SW 1271 (cell line): ENCODE data around the gene SLC7A6.
A peak's percentile ranks its signal among the peaks of the same experiment; 100 is the strongest.

Experiments
- DNase-seq, 2 experiments: peaks; one replicate each; lab custom pipeline; 2025; lab: John Stamatoyannopoulos, UW

The SLC7A6 gene

DNA sequence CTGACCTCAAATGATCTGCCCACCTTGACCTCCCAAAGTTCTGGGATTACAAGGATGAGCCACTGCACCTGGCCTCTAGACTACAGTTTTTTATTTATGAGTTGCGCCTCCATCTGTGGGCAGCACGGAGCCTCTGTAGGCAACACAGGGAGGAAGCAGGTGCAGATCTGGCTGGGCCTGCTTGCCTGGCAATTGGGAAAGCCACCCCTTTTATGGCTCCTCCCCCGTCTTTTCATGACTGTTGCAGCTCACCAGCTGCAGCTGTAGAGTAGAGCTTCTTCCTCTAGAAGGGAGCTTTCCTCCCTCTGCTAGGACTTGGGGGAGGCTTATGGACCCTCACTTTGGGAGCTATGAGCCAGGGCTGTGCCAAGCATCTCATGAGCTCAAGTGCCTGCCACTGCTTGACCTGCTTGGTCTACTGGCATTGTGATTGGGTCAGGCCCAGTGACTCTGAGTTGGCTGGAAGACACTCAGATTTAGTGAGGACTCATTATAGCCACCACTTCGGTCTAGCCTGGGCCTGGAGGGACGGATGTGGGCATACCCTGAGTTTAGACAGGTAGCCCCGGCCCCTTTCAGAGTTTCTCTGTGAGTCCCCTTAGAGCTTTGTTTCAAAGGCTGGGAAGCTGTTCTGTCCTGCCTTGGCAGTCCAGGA lies 6.9 kb upstream of the SLC7A6 start:
- no peak for DNase-seq

GRCh38 chr16:68257906-68258800 lies 6.2 kb upstream of the SLC7A6 start:
- DNase-seq, result peak in 1 of 2 experiments; percentile 13

DNA sequence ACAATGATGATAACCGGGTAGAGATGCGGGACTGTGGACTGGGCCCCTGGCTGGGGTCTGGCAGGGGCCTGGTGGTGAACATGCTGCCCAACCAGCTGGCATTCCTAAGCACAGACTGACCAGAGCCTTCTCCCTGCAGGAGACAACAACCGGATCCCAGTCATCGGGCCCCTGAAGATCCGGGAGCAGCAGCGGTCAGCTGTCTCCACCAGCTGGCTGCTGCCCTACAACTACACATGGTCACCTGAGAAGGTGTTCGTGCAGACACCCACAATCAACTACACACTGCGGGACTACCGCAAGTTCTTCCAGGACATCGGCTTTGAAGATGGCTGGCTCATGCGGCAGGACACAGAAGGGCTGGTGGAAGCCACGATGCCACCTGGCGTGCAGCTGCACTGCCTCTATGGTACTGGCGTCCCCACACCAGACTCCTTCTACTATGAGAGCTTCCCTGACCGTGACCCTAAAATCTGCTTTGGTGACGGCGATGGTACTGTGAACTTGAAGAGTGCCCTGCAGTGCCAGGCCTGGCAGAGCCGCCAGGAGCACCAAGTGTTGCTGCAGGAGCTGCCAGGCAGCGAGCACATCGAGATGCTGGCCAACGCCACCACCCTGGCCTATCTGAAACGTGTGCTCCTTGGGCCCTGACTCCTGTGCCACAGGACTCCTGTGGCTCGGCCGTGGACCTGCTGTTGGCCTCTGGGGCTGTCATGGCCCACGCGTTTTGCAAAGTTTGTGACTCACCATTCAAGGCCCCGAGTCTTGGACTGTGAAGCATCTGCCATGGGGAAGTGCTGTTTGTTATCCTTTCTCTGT lies 5.1 kb upstream of the SLC7A6 start:
- no peak for DNase-seq

DNA sequence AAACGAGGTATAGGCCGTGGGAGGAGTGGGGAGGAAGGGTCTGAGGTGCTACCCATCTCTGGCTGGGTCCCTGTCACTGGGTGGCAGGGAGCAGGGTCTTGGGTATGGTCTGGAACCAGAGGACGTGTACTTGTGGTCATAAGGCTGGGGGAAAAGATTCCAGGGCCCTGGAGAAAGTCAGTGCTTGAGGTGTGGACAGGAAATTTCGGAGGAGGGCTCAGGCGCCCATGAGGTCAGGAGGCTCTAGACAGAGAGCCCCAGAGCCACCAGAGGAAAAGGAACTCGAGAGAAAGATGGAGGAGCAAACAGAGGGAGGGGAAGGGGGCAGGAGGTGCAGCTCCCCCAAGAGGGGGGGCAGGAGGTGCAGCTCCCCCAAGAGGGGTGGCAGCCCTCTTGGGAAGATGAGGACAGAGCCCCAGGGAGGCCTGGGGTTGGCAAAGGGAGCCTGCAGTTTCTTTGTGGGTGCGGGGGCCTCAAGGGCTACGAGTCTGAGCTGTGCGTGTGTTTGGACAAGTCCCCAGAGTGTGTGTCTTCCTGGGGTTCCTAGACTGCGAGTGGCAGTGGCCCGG lies 683 bp upstream of the SLC7A6 start:
- no peak for DNase-seq

DNA sequence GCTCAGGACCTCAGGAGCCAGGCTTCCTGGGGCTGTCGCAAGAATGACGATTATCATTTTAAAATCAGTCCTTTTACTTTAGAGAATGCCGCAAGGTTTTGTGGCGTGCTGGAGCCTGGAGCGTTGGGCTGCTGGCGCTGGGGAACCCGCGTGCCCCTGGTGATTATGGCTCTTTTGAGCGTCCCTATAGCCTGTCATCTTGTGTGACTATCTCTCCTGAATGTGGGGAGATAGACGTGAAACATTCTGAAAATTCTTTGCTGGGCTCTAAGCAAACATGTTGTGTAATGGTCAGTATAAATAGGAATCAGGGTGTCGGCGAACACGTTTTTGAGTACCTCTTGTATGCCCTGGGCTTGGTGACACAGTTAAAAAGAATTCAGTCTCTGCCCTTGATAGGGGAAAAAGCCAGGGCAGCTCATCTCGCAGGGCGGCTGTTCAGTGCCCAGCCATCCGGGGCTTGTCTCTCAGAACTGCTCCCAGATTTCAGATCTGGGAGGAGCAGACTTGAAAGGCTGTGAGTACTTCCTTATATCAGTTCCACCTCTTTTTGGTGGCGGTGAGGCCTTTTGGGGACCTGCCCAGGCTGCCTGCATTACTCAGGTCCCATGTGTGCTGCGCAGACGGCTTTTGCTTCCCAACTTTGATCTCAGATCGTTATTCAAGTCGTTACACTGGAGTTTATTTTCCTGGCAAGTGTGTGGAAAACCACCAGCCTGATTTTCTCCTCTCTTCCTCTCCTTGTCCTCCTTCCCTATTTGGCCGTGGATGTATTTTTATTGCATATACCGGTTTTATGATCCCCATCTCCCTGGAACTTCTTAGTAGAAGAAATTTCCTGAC lies 973 bp downstream of the SLC7A6 start:
- DNase-seq, result peak; percentile 43 to 60

DNA sequence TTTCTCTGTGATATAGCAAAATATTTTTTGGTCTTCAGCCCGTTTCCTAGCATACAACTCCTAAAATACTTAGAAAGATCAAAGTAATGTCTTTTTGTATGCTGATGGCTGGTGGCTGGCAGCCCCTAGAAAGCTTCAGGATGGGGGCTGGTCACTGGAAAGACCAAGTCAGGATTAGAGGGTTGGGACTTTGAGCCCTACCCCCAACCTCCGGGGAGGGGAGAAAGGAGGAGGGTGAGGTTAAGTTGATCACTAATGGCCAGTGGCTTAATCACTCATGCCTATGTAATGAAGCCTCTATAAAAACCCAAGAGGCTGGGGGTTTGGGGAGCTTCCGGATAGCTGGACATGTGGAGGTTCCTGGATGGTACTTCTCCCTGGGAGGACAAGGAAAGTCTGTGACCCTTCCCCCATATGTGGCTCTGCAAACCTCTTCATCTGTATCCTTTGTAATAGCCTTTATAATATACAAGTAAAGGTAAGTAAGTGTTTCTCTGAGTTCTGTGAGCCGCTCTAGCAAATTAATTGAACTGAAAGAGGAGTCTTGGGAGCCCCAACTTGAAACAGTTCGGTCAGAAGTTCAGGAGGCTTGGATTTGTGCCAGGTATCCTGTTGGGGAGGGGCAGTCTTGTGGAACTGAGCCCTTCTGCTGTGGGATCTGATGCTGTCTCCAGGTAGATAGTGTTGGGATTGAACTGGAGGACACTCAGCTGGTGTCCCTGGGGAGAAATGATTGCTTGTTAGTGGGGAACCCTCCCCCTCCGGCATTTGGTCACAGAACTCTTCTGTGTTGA lies 3.5 kb downstream of the SLC7A6 start:
- DNase-seq, result no peak

GRCh38 chr16:68269793-68270192 lies 5.5 kb downstream of the SLC7A6 start:
- no peak for DNase-seq

DNA sequence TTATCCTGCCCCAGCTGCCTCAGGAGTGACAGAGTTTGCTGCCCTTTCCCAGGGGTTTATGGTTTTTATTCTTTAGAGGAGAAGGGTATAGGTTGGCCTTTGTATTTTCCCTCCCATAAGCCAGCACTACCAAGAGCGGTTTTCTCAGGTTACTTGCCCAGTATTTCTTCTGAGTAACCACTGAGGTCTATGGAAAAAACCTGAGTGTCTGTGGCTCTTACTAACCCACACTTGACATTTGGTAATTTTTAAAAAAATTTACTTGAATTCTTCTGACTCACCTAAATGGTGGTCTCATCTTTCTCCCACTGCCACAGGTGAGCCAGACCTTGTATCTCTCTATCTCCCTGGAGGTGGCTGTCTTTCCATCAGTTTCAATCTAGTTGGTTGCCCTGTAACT lies 6.0 kb downstream of the SLC7A6 start:
- DNase-seq, result no peak

GRCh38 chr16:68272507-68273209 lies 8.3 kb downstream of the SLC7A6 start:
- no peak for DNase-seq

- no peak for DNase-seq
Observed at GRCh38 chr16:68273459-68273858, 9.1 kb downstream of the SLC7A6 start.

DNA sequence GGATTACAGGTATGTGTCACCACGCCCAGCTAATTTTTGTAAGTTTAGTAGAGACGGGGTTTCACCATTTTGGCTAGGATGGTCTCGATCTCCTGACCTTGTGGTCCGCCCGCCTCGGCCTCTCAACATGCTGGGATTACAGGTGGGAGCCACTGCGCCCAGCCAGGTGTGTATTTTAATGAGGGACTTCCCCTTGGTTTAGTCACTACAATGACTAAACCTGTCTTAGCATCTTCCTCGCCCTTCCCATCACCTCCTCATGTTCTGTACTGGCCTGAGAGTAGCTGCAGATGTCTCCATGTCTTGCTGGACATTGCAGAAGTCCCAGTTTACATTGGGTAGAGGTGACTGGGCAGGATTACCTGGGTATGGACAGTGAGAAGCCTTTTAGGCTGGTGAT lies 9.6 kb downstream of the SLC7A6 start:
- no peak for DNase-seq

DNA sequence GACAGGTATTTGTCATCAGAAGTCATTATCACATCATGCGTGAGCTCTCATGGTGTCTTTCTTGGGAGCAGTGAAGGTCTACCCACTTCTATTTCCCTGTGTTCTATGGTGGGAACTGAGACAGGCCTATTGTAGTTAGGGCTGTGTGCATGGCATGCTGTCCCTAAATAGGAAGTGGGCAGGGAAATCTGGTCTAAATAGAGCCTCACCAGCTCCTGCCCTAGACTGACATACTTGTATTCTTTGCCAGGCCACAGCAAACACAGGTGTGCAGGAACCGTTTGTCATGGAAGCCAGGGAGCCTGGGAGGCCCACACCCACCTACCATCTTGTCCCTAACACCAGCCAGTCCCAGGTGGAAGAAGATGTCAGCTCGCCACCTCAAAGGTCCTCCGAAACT lies 10.1 kb downstream of the SLC7A6 start:
- DNase-seq, result no peak

GRCh38 chr16:68275611-68276191 lies 11.4 kb downstream of the SLC7A6 start:
- DNase-seq, result no peak

DNA sequence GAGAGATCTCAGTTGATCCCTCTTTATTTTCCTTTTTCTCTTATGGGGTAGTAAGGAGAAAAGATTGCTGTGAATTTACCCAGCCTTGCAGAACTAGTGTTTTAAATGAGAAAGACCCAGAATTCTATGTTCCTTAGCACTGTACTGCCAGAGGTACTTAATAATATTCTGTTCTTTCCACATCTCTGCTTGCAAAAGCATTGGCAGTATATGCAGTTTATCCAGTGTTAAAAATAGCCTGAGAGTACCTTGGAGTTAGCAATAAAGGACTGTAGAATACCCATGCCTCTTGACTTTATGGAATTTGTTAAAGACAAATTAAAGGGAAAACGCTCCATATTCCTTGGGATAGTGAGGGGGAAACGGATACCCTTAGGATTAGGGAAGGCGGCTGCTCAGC lies 11.9 kb downstream of the SLC7A6 start:
- DNase-seq, result no peak

DNA sequence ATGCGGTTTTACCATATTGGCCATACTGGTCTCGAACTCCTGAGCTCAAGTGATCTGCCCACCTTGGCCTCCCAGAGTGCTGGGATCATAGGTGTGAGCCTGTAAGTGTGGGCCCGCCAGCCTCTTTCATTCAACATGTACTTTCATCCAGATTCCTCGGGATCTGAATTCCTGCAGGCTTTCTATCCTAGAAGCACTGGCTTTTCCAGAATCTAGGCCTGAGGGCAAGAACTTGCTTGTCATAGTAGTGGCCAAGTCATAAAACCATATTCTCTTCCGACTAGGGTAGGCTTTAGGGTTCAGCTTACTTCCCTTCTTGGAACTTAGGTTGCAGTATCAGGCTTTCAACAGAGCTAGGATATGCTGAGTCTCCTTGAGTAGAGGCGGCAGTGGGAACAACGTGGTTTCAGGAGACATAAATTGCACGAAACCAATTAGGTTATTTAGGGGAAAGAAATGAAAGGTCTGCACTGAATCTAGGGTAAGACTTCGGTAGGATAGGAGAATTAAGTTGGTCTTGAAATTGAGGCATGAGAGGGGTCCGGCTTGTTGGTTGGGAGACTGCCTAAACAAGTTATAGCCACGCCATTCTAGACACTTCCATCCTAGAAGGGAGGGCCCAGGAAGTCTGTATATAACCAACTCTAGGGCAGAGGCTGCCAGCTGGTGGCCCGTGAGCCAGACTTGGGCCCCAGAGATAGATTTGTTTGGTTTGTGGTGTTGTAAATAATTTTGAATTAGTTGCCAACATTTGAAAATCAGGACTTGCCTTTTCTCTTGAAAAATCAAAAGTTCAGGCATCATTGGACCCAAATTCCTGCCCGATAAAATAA lies 15.6 kb downstream of the SLC7A6 start:
- DNase-seq, result no peak

GRCh38 chr16:68281368-68282063 lies 17.2 kb downstream of the SLC7A6 start:
- DNase-seq, result no peak

DNA sequence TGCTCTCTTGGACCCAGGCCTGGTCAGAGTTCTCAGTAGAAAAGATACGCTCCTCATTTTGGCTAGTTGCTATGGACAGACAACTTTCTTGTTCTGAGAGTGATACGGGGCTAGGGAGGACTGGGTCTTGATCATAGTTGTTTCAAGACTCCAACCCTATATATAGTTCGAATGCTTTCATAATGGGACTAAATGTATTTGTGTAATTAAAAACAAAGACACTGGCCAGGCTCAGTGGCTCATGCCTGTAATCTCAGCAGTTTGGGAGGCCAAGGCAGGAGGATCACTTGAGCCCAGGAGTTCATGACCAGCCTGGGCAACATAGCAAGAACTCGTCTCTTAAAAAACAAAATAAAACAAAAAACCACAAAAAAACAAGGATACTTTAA lies 17.7 kb downstream of the SLC7A6 start:
- DNase-seq, result no peak

DNA sequence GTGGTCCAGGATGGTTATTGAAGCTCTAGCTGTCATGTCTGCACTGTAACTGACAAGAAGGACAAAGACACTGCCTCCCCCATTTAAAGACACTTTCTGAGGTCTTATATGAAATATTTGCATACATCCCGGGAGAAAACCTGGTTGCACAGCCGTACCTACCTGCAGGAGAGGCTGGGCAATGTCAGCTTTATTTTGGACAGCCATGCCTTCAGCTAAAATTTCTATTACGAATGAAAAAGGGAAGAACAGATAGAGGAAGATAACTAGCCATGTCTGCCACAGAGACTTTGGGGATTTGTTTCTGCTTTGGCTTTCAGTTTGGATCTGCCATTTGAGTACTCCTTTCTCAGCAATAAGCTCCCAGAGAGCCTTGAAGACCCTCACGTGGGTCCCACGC lies 19.0 kb downstream of the SLC7A6 start:
- DNase-seq, result no peak
